ENCODE data around the gene WNK3. TPM values are rescaled to one million over a fixed set of nuclear protein-coding genes. Genes with fewer than 3 reads are reported as not detected.

Gene WNK3
- polyA plus RNA-seq, 2 of the 4 experiments (the other 2 are of a cell fraction): 0.08 TPM; not detected in 1

- no peak overlapping the region for H3K4me3 ChIP-seq
- FAIRE-seq (peak; percentile 32), DNase-seq (ENCODE audit: low read depth in 1 of 2, low spot score in 1 of 2) (no peak), ATAC-seq (no peak)
- no peaks in the 10 kb centered on the region for H3K9me3 ChIP-seq
- ChIA-PET POLR2A (no interaction called here), CTCF (no interaction called here)
- TF ChIP-seq NPAS2 (CRISPR knock-in tag; IDR thresholded peaks at IDR 0.05; ENCODE audit: borderline replicate concordance) (no peak), ZFP36 (IDR thresholded peaks at IDR 0.05; ENCODE audit: borderline replicate concordance, partially characterized antibody) (no peak), PBX3 (IDR thresholded peaks at IDR 0.05) (no peak), TFCP2L1 (CRISPR knock-in tag; IDR thresholded peaks at IDR 0.05) (no peak), USF2 (IDR thresholded peaks at IDR 0.05) (no peak), SMC3 (IDR thresholded peaks at IDR 0.05) (no peak), PHF8 (IDR thresholded peaks at IDR 0.05; ENCODE audit: borderline replicate concordance, low read depth) (no peak)
- H3K4me1 ChIP-seq: no peaks in the 10 kb centered on the region
- H3K27ac ChIP-seq: no peak overlapping the region
- 0% methylated on average over 2 of the region's 2 CpGs for WGBS (ENCODE audit: missing lambda C conversion rate)
- no peak overlapping the region for H3K4me2 ChIP-seq
These were observed 68.9 kb downstream of the WNK3 start for GRCh38 chrX:54288968-54289367.

- DNase-seq (ENCODE audit: low read depth in 1 of 2, low spot score in 1 of 2): no peak
- H3K4me3 ChIP-seq: no peak overlapping the region
- H3K9me3 ChIP-seq: no peaks in the 10 kb centered on the region
- H3K27ac ChIP-seq: no peak overlapping the region
- CTCF ChIA-PET: no interaction called here
- POLR2A ChIA-PET: no interaction called here
- ATAC-seq: no peak
- no peak for TF ChIP-seq MAX (IDR thresholded peaks at IDR 0.05)
- TF ChIP-seq ZFP36 (IDR thresholded peaks at IDR 0.05; ENCODE audit: borderline replicate concordance, partially characterized antibody): no peak
- TF ChIP-seq ATOH8 (CRISPR knock-in tag; IDR thresholded peaks at IDR 0.05; ENCODE audit: low read depth): no peak
- TF ChIP-seq JUNB (IDR thresholded peaks at IDR 0.05): no peak
- TF ChIP-seq HMGXB4 (CRISPR knock-in tag; IDR thresholded peaks at IDR 0.05; ENCODE audit: borderline replicate concordance): no peak
- TF ChIP-seq KDM1A (IDR thresholded peaks at IDR 0.05; ENCODE audit: low read depth): no peak
- no peak for TF ChIP-seq REST (IDR thresholded peaks at IDR 0.05)
- no peak for TF ChIP-seq EP300 (IDR thresholded peaks at IDR 0.05)
- TF ChIP-seq RAD21 (conservative IDR thresholded peaks at IDR 0.05 in 1 of 2, IDR thresholded peaks at IDR 0.05 in 1 of 2): no peak
- TF ChIP-seq GATA3 (IDR thresholded peaks at IDR 0.05; ENCODE audit: borderline replicate concordance): no peak
- no peak for TF ChIP-seq TFCP2L1 (CRISPR knock-in tag; IDR thresholded peaks at IDR 0.05)
- TF ChIP-seq EHMT2 (IDR thresholded peaks at IDR 0.05; ENCODE audit: low read depth): no peak
- TF ChIP-seq CBX8 (IDR thresholded peaks at IDR 0.05): no peak
- FAIRE-seq: no peak
- H3K4me1 ChIP-seq: no peaks in the 10 kb centered on the region
- H3K4me2 ChIP-seq: no peak overlapping the region
These were observed 69.6 kb downstream of the WNK3 start for GRCh38 chrX:54288277-54288676.

Data from A549 (cell line).